ENCODE measurements around the gene TSPAN4. TPM values are rescaled to one million over a fixed set of nuclear protein-coding genes. Genes with fewer than 3 reads are reported as not detected.

Gene TSPAN4
- total RNA-seq, 1 experiment from 2014 or later = 50.3 TPM

DNA sequence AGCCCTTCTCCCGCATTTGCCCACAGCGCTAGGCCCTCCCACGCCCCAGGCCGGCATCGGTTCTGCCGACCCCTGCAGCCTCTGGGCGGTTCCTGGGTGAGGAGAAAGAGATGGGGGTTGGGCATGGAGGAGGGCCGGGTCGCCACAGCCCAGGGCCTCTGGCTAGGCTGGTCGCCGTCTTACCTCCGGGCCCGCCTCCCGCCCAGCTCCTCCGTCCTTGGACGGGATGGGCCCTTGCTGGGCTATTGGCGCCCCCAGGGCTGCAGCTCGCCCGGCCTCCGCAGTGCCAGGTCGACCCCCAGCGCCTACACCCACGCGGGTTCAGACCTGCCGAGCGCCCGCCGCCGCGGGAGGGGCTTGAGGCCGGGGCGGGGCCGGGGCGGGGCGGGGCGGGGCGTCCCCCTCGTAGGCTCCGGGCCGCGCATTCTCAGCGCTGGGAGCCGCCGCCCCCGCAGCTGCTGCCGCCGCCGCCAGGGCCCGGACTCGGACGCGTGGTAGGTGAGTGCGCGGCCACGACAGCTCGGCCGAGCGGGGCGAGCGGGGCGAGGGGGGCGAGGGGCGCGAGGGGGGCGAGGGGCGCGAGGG is 10.0 kb upstream of the TSPAN4 start, which contains the start of gene CD151:
Gene CD151 (plus strand): TSS at position 424 of the 585 bp plus-strand sequence. CDS start 3,118 bp downstream, outside the sequence.
- Histone ChIP-seq H3K4me3 (replicated peaks in 1 of 2; ENCODE audit: low read depth in 1 of 2, low read length in 2 of 2) (peak within 1 kb of the TSS; percentile 82 to 90), H3K9me3 (ENCODE audit: control insufficient read depth in 1 of 2, insufficient read depth in 1 of 2, low read depth in 1 of 2, low read length in 2 of 2) (no peaks in the 10 kb centered on the region), H3K9me2 (ENCODE audit: insufficient read depth) (no peaks in the 10 kb centered on the region), H3K79me2 (ENCODE audit: insufficient read depth, low read length) (peaks cover 49% of the 10 kb centered on the region), H3K27me3 (ENCODE audit: insufficient read depth, low read length) (no peaks in the 10 kb centered on the region), H2AFZ (ENCODE audit: low read depth, low read length, poor library complexity, severe bottlenecking) (no peak within 1 kb of the TSS), H3K9ac (ENCODE audit: low read length) (peak within 1 kb of the TSS; percentile 95), H3K27ac (ENCODE audit: low read depth, low read length) (peak within 1 kb of the TSS; percentile 96), H3K36me3 (ENCODE audit: control insufficient read depth in 1 of 2, insufficient read depth in 2 of 2, low read length in 2 of 2) (peaks cover 0 to 16% of the 10 kb centered on the region in 2 experiments; a peak in 1 of 4 replicates), H3K4me2 (ENCODE audit: low read length) (peak within 1 kb of the TSS; percentile 99), H4K20me1 (ENCODE audit: insufficient read depth) (peaks cover 6% of the 10 kb centered on the region; the same call in 1 of the 2 replicates), H3K4me1 (ENCODE audit: control insufficient read depth in 1 of 2, insufficient read depth in 2 of 2, low read length in 2 of 2) (peaks cover 26 to 59% of the 10 kb centered on the region in 2 experiments)
- CTCF ChIA-PET = no interaction called here
- no TSS peak for BruUV-seq (replicated peaks)
- ATAC-seq = peak; percentile 55
- RAD21 ChIA-PET (ENCODE audit: low non-redundant PET in 1 of 2, low total read pairs in 2 of 2, uncharacterized antibody in 2 of 2, unreplicated experiment in 2 of 2) = no interaction called here
- intact Hi-C loops (cut with micrococcal nuclease) = no loop called here
- peak; percentile 66 for TF ChIP-seq ZFX (IDR thresholded peaks at IDR 0.05)
- peak; percentile 63; the same call in 1 of the 2 replicates for TF ChIP-seq POLR2AphosphoS5 (IDR thresholded peaks at IDR 0.05; ENCODE audit: low read depth, low read length)
- peak; percentile 43 for TF ChIP-seq POLR2A (IDR thresholded peaks at IDR 0.05; ENCODE audit: borderline replicate concordance, extremely low read depth, insufficient read depth, insufficient read length)
- no peak for TF ChIP-seq ZNF274 (IDR thresholded peaks at IDR 0.05; ENCODE audit: low read depth, low read length)
- no peak for TF ChIP-seq CEBPB (IDR thresholded peaks at IDR 0.05; ENCODE audit: low read depth)
- no peak for DNase-seq (ENCODE audit: low read depth, low spot score)
- POLR2A ChIA-PET = interaction anchor here (1.0 to 1.2 kb wide), 2 partner anchors 10 to 13 kb away, joined by 3 to 9 read pairs; partner anchors contain the start of gene PNPLA2

DNA sequence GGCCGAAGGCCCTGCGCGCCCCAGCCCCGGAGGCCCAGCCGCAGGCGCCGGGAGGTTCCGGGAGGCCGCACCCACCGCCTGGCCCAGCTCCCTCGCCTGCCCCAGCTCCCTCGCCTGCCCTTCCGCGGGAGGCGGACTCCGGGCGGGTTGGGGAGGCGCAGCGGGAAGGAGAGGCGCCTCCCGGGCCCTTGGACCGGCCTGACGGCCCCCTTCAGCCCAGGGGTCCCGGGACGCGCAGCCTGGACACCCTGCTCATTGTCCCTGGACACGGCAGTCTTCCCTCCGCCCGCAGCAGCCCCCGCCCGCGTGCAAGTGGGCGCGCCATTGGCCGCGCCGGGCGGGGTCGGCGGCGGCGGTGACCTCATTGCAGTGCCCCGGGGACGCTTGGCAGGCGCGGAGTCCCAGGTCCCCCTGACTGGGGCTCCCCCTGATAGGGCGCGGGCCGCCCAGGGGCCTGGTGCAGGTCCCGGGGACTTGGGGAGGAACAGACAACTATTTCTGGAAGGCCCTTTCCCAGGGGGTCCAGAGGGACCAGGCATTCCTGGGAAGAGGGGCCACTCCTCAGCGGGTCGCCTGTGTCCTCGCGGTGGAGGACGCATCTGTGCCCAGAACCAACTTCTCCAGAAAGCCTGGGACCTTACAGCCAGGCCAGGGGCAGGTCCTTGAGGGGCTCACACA is 9.4 kb upstream of the TSPAN4 start:
- Histone ChIP-seq H4K20me1 (ENCODE audit: insufficient read depth) (peaks cover 6% of the 10 kb centered on the region; the same call in 1 of the 2 replicates), H3K79me2 (ENCODE audit: insufficient read depth, low read length) (peaks cover 54% of the 10 kb centered on the region), H3K4me3 (replicated peaks in 1 of 2; ENCODE audit: low read depth in 1 of 2, low read length in 2 of 2) (peak overlapping the region; percentile 82 to 90), H3K27me3 (ENCODE audit: insufficient read depth, low read length) (no peaks in the 10 kb centered on the region), H3K9ac (ENCODE audit: low read length) (peak overlapping the region; percentile 93), H2AFZ (ENCODE audit: low read depth, low read length, poor library complexity, severe bottlenecking) (no peak overlapping the region), H3K27ac (ENCODE audit: low read depth, low read length) (peak overlapping the region; percentile 96), H3K36me3 (ENCODE audit: control insufficient read depth in 1 of 2, insufficient read depth in 2 of 2, low read length in 2 of 2) (peaks cover 3 to 21% of the 10 kb centered on the region in 2 experiments; a peak in 2 of 4 replicates), H3K9me2 (ENCODE audit: insufficient read depth) (no peaks in the 10 kb centered on the region), H3K9me3 (ENCODE audit: control insufficient read depth in 1 of 2, insufficient read depth in 1 of 2, low read depth in 1 of 2, low read length in 2 of 2) (no peaks in the 10 kb centered on the region), H3K4me2 (ENCODE audit: low read length) (peak overlapping the region; percentile 96), H3K4me1 (ENCODE audit: control insufficient read depth in 1 of 2, insufficient read depth in 2 of 2, low read length in 2 of 2) (peaks cover 23 to 59% of the 10 kb centered on the region in 2 experiments)
- intact Hi-C loops (cut with micrococcal nuclease) = no loop called here
- ChIA-PET RAD21 (ENCODE audit: low non-redundant PET in 1 of 2, low total read pairs in 2 of 2, uncharacterized antibody in 2 of 2, unreplicated experiment in 2 of 2) (no interaction called here), POLR2A (interaction anchor here (1.0 to 2.2 kb wide), 4 partner anchors 10 to 13 kb away, joined by 3 to 26 read pairs (median 10); partner anchors contain the start of gene PNPLA2), CTCF (no interaction called here)
- no peak for DNase-seq (ENCODE audit: low read depth, low spot score)
- TF ChIP-seq YY1 (IDR thresholded peaks at IDR 0.05; ENCODE audit: extremely low read depth, insufficient replicate concordance, low read depth, low read length) (no peak), SP1 (IDR thresholded peaks at IDR 0.05; ENCODE audit: low read depth) (no peak)
- BruUV-seq (replicated peaks) = no TSS peak
- ATAC-seq = peak; percentile 2; the same call in 1 of the 2 replicates

Measured in HCT116 (cell line).